SK-N-SH (cell line): Measurements from ENCODE around the gene CHIC2.

Experiments
- CTCF ChIP-seq: fragments of 200-600 bp; sonication (generic); IDR thresholded peaks from 2 replicates; pipeline ENCODE4 v1.6.1; 2017; ENCODE audit warnings: antibody characterized with exemption, mild to moderate bottlenecking, moderate library complexity
- EP300 ChIP-seq, 2 experiments: IDR thresholded peaks; 2 replicates each; pipeline versions ENCODE4 v1.4.0 to v1.6.1; 2012; ENCODE audit warnings: borderline replicate concordance in 1 of 2, low read depth in 1 of 2, low read length in 1 of 2
- EZH2phosphoT487 ChIP-seq: fragments of 200-600 bp; sonication (generic); IDR thresholded peaks from 2 replicates; pipeline ENCODE4 v1.6.1; 2017; ENCODE audit warnings: low read depth, mixed run types, mild to moderate bottlenecking, antibody characterized with exemption, moderate library complexity, borderline replicate concordance
- FOXM1 ChIP-seq: IDR thresholded peaks from 2 replicates; pipeline ENCODE4 v1.4.0; 2012; ENCODE audit warnings: low read depth, mild to moderate bottlenecking
- JUND ChIP-seq: IDR thresholded peaks from 2 replicates; pipeline ENCODE4 v1.4.0; 2012
- MEF2A ChIP-seq: IDR thresholded peaks from 2 replicates; pipeline ENCODE4 v1.4.0; 2012; ENCODE audit warnings: low read depth, borderline replicate concordance
- NFIC ChIP-seq: IDR thresholded peaks from 2 replicates; pipeline ENCODE4 v1.4.0; 2012; ENCODE audit warnings: borderline replicate concordance
- RXRA ChIP-seq: IDR thresholded peaks from 2 replicates; pipeline ENCODE4 v1.4.0; 2012; ENCODE audit warnings: low read depth, mild to moderate bottlenecking, borderline replicate concordance
- TF ChIP-seq, protein P1 (sequence below): IDR thresholded peaks from 2 replicates; pipeline ENCODE4 v1.4.0; 2012; ENCODE audit warnings: low read depth

DNA sequence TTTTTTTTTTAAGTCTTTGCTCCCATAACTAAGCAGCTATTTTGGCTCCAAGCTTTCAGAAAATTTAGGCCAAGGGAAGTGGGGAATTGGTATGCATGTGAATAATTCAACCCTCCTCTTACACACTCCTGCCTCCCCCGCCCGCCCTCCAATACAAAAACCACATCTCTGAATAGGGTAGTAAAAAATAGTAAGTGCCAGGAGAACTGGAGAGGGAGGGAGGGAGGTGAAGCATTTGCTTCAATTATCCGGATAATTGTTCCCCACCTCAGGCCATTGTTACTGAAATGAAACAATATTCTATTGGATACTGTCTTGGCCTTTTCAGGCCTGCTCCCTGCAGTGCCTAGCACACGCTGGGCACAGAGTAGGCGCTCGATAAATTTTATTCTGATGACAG, 30.0 kb upstream of the CHIC2 start:
- TF ChIP-seq EZH2phosphoT487 (no peak), CTCF (no peak), JUND (no peak), EP300 (IDR thresholded peaks at IDR 0.05; ENCODE audit: borderline replicate concordance in 1 of 2, low read depth in 1 of 2, low read length in 1 of 2) (no peak), RXRA (no peak), MEF2A (no peak), NFIC (no peak), FOXM1 (no peak)
- TF ChIP-seq, protein P1, sequence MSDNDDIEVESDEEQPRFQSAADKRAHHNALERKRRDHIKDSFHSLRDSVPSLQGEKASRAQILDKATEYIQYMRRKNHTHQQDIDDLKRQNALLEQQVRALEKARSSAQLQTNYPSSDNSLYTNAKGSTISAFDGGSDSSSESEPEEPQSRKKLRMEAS = no peak
